ENCODE results near the gene SND1.

GRCh38 chr7:128034825-128035224 is 382.8 kb downstream of the SND1 start:
- no peak for TF ChIP-seq CTCF (IDR thresholded peaks at IDR 0.05; ENCODE audit: extremely low read depth in 1 of 2, insufficient read depth in 1 of 2, low read depth in 1 of 2, low read length in 2 of 2)
- TF ChIP-seq EZH2 (IDR thresholded peaks at IDR 0.05; ENCODE audit: borderline replicate concordance, low read depth, low read length, severe bottlenecking) = no peak
- TF ChIP-seq POLR2A (IDR thresholded peaks at IDR 0.05; ENCODE audit: low read depth, low read length) = no peak
- no peak for TF ChIP-seq JUN (IDR thresholded peaks at IDR 0.05; ENCODE audit: borderline replicate concordance, insufficient read depth, insufficient read length, low read depth)
- TF ChIP-seq MAX (IDR thresholded peaks at IDR 0.05; ENCODE audit: insufficient read depth, insufficient read length) = no peak
- no peak for TF ChIP-seq POLR2AphosphoS5 (IDR thresholded peaks at IDR 0.05; ENCODE audit: insufficient read depth, low read depth, low read length)
- no peak for TF ChIP-seq FOS (IDR thresholded peaks at IDR 0.05; ENCODE audit: borderline replicate concordance, insufficient read depth, low read length)

All from endothelial cell of umbilical vein (primary cell).